Lung (tissue), 13 donors: ENCODE measurements around the gene ZSCAN23. TPM values are rescaled to one million over a fixed set of nuclear protein-coding genes. Genes with fewer than 3 reads are reported as not detected.

Experiments
- ATAC-seq: fragments of 200-7000 bp; cut with Tn5 transposase; one replicate; pipeline ENCODE4 v1.9.1; 2020; ENCODE audit warnings: moderate number of reproducible peaks; ENCODE audit not compliant: insufficient read depth, low FRiP score
- DNase-seq, 3 donors: peaks; one replicate each; pipeline ENCODE4 v3.0.0-alpha.2; 2013 to 2017
- H3K27ac ChIP-seq, 2 donors: one replicate each; pipeline ENCODE4 v1.5.1; 2013; ENCODE audit warnings: mild to moderate bottlenecking in 2 of 2, moderate library complexity in 2 of 2, control low read depth in 1 of 2, inconsistent platforms in 1 of 2, low read depth in 1 of 2, low read length in 1 of 2
- H3K27me3 ChIP-seq, 3 donors: one replicate each; pipeline ENCODE4 v1.5.1; 2013; ENCODE audit warnings: low read length in 2 of 3; ENCODE audit not compliant: control insufficient read depth in 3 of 3, insufficient read depth in 3 of 3
- H3K36me3 ChIP-seq, 4 donors: one replicate each; pipeline ENCODE4 v1.5.1; 2013; ENCODE audit warnings: low read length in 4 of 4, mild to moderate bottlenecking in 1 of 4, moderate library complexity in 1 of 4; ENCODE audit not compliant: control insufficient read depth in 4 of 4, insufficient read depth in 4 of 4
- H3K4me1 ChIP-seq, 5 donors: one replicate each; pipeline ENCODE4 v1.5.1; 2013; ENCODE audit warnings: low read length in 5 of 5, mild to moderate bottlenecking in 2 of 5, moderate library complexity in 1 of 5; ENCODE audit not compliant: control insufficient read depth in 5 of 5, insufficient read depth in 5 of 5
- H3K4me3 ChIP-seq: one replicate; pipeline ENCODE4 v1.5.1; 2013; ENCODE audit warnings: mild to moderate bottlenecking, control low read depth, moderate library complexity
- H3K9ac ChIP-seq, 2 donors: one replicate each; pipeline ENCODE4 v1.5.1; 2013; ENCODE audit warnings: low read length in 2 of 2, control low read depth in 1 of 2; ENCODE audit not compliant: insufficient read depth in 1 of 2
- H3K9me3 ChIP-seq, 4 donors: one replicate each; pipeline ENCODE4 v1.5.1; 2013; ENCODE audit warnings: low read length in 3 of 4, mild to moderate bottlenecking in 1 of 4, moderate library complexity in 1 of 4; ENCODE audit not compliant: control insufficient read depth in 4 of 4, insufficient read depth in 3 of 4
- WGBS, 2 donors: extraction: QIAGEN DNeasy Blood & Tissue Kit; methylation state at CpG; one replicate each; pipeline ENCODE4 v1.1.7; 2013; 5-methylcytosine and 5-hydroxymethylcytosine counted together
- polyA plus RNA-seq, 2 donors: library from polyadenylated mRNA; stranded (reverse); fragments of 200-250 nt; gene quantifications; one replicate each; pipeline ENCODE4 v1.2.1, GENCODE V29; 2013
- small RNA-seq: library from RNA; depleted of rRNA; stranded (forward); fragments of <200 nt; gene quantifications from one replicate; pipeline ENCODE3, GENCODE V24; 2014; ENCODE audit warnings: low replicate concordance
- total RNA-seq, 2 donors: library from RNA; depleted of rRNA in 1 of 2; stranded (reverse); fragments of >200 nt in 1 of 2; gene quantifications; one replicate each; pipeline ENCODE4 v1.2.1, GENCODE V29; 2014 to 2021
- TF ChIP-seq, protein P1 (sequence below): IDR thresholded peaks from 2 replicates; pipeline ENCODE4 v1.5.1; 2012; ENCODE audit warnings: mild to moderate bottlenecking; ENCODE audit errors: control extremely low read depth, extremely low read depth
- donor health status: control.
- donor health status: control.
- donor health status: Bipolar disorder and iron deficiency.
- donor health status: healthy.
- donor health status: DM: yes; HTN: yes; CAD: no.

ZSCAN23 gene
- total and polyA plus RNA-seq, 4 donors: 0.18 to 17.2 (median 1.8) TPM

DNA sequence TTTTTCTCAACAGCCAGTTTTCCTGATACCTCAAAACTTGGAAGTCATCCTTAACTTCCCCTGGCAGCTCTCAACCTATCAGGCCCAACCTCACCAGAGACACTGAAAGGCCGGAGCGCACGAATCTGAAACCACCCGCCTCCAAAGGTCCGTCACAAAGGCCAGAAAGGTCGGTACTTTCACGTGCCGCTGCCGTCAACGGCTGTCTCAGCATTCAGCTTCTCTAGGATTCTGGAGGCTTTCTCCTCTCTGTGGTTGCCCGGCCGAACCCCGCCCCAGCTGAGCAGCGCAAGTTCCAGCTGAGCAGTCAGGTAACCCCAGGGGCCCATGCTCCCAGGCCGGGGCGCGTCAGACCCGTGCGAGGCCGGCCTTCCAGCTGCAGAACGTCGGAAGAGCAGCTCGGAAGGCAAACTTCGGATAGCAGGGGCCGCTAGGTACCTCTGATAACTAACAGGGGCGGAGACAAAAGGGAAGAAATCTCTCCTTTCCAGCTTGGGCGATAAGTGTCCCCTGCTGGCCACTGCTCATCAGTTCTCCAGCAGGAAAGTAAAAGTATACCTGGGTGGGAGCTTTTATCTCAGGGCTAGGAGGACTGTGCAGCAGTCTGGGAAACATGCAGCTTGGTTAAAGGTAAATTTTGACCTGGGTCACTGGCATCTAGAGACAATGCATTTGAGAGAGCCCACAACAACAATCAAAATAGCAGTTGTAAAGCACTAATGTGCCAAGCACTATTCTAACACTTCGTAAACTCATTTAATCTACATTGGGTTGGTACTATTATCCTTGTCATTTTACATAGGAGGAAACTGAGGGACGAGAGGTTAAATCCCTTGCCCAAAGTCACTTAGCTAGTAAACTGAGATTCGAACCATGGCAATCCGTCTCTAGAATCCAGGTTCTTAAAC, 59.8 kb downstream of the ZSCAN23 start:
- no peaks in the 10 kb centered on the region for H3K9me3 ChIP-seq
- WGBS, 2 donors: 13 to 17% methylated on average over 31 of the region's 31 CpGs
- peaks cover 0 to 14% (median 7%) of the 10 kb centered on the region in 5 donors for H3K4me1 ChIP-seq
- peak; percentile 97 for ATAC-seq
- TF ChIP-seq, protein P1, sequence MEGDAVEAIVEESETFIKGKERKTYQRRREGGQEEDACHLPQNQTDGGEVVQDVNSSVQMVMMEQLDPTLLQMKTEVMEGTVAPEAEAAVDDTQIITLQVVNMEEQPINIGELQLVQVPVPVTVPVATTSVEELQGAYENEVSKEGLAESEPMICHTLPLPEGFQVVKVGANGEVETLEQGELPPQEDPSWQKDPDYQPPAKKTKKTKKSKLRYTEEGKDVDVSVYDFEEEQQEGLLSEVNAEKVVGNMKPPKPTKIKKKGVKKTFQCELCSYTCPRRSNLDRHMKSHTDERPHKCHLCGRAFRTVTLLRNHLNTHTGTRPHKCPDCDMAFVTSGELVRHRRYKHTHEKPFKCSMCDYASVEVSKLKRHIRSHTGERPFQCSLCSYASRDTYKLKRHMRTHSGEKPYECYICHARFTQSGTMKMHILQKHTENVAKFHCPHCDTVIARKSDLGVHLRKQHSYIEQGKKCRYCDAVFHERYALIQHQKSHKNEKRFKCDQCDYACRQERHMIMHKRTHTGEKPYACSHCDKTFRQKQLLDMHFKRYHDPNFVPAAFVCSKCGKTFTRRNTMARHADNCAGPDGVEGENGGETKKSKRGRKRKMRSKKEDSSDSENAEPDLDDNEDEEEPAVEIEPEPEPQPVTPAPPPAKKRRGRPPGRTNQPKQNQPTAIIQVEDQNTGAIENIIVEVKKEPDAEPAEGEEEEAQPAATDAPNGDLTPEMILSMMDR: peak; percentile 0
- H3K9ac ChIP-seq: peak overlapping the region; percentile 21 to 83
- H3K4me3 ChIP-seq: peak overlapping the region; percentile 52
- H3K27me3 ChIP-seq: no peaks in the 10 kb centered on the region
- H3K27ac ChIP-seq: peak overlapping the region; percentile 79 to 85
- peak; percentile 85 to 91 (median 87) for DNase-seq
- peaks cover 3 to 27% (median 14%) of the 10 kb centered on the region in 4 donors for H3K36me3 ChIP-seq

Small RNA genes within 50 kb of the gene (small RNA-seq; reads per million reads assigned to genes)
- not detected for gene RNU2-45P

Other genes starting within 250 kb of the ZSCAN23 start
- gene ZSCAN9, start 218.2 kb downstream of the ZSCAN23 start, total RNA-seq: 10 to 100 TPM in 1 of 2 donors, 1 to 10 TPM in 1; 9.4 to 16.8 TPM
- 1 to 10 TPM; 7.2 to 8.9 TPM for gene ZSCAN9, start 218.2 kb downstream of the ZSCAN23 start, polyA plus RNA-seq
- 1 to 10 TPM; 5.8 to 8.2 TPM for gene ZKSCAN4, start 191.2 kb downstream of the ZSCAN23 start, total RNA-seq
- gene ZKSCAN4, start 191.2 kb downstream of the ZSCAN23 start, polyA plus RNA-seq: 1 to 10 TPM; 2.3 to 2.6 TPM
- 1 to 10 TPM in 1 of 2 donors, under 1 TPM in 1; 0.85 to 1.1 TPM for gene NKAPL, start 184.2 kb downstream of the ZSCAN23 start, total RNA-seq
- 1 to 10 TPM in 1 of 2 donors, under 1 TPM in 1; 0.81 to 1.4 TPM for gene NKAPL, start 184.2 kb downstream of the ZSCAN23 start, polyA plus RNA-seq
- gene ZSCAN26, start 176.3 kb downstream of the ZSCAN23 start, total RNA-seq: 10 to 100 TPM in 1 of 2 donors, 1 to 10 TPM in 1; 7.8 to 31.1 TPM
- 1 to 10 TPM; 4.6 to 6.4 TPM for gene ZSCAN26, start 176.3 kb downstream of the ZSCAN23 start, polyA plus RNA-seq
- 1 to 10 TPM; 3.9 to 5.8 TPM for gene PGBD1, start 161.9 kb downstream of the ZSCAN23 start, total RNA-seq
- 1 to 10 TPM; 1.8 to 2.4 TPM for gene PGBD1, start 161.9 kb downstream of the ZSCAN23 start, polyA plus RNA-seq
- gene ZSCAN31, start 107.3 kb downstream of the ZSCAN23 start, total RNA-seq: 10 to 100 TPM; 10.7 to 13.1 TPM
- gene ZSCAN31, start 107.3 kb downstream of the ZSCAN23 start, polyA plus RNA-seq: 1 to 10 TPM; 5.6 to 7.4 TPM
- gene ZKSCAN3, start 93.5 kb downstream of the ZSCAN23 start, total RNA-seq: 10 to 100 TPM in 1 of 2 donors, 1 to 10 TPM in 1; 4.5 to 13.2 TPM
- gene ZKSCAN3, start 93.5 kb downstream of the ZSCAN23 start, polyA plus RNA-seq: 1 to 10 TPM; 1.1 to 1.7 TPM
- gene ZSCAN12, start 43.7 kb downstream of the ZSCAN23 start, total RNA-seq: 10 to 100 TPM in 1 of 2 donors, 1 to 10 TPM in 1; 5.8 to 17.7 TPM
- gene ZSCAN12, start 43.7 kb downstream of the ZSCAN23 start, polyA plus RNA-seq: 1 to 10 TPM; 1.4 to 1.8 TPM
- gene GPX6, start 72.3 kb upstream of the ZSCAN23 start, total RNA-seq: 1 to 10 TPM in 1 of 2 donors, not detected in 1; 1.1 TPM
- gene GPX6, start 72.3 kb upstream of the ZSCAN23 start, polyA plus RNA-seq: not detected
- not detected for gene GPX5, start 82.4 kb upstream of the ZSCAN23 start, total RNA-seq
- gene GPX5, start 82.4 kb upstream of the ZSCAN23 start, polyA plus RNA-seq: not detected